ENCODE measurements around the gene NELL2. TPM values are rescaled to one million over a fixed set of nuclear protein-coding genes. Genes with fewer than 3 reads are reported as not detected.
"Not testable (repeated sequence)": the region's sequence is repeated elsewhere in the genome, so short reads cannot be mapped to it uniquely, and the experiment has no call there.

Gene NELL2
- total RNA-seq, 1 experiment from 2014 or later: 596 TPM

DNA sequence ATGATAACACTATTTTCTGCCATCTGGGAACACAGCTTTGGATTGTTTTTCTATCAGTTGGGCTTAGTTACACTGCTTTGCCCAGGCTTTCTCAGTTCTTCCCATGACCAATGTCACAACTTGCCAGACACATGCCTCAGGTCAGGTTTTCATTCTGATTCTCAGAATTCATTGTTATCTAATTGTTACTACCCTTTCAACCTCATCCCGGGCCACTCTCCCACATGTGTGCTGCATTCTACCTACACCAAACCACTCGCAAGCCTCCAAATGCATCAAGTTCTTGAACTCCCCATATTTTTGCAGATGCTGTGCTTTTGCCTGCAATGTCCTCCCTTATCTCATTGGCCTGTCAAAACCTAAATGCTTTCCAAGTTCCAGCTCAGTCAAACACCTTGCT is 36.3 kb downstream of the NELL2 start:
- Histone ChIP-seq H3K27me3 (replicated peaks; ENCODE audit: insufficient read depth, low read depth, low read length, poor library complexity) (no peaks in the 10 kb centered on the region), H3K36me3 (ENCODE audit: insufficient read depth, low read length, poor library complexity, severe bottlenecking) (no peaks in the 10 kb centered on the region), H3K4me1 (ENCODE audit: insufficient read depth, low read length, poor library complexity, severe bottlenecking) (peaks cover 77% of the 10 kb centered on the region), H3K4me3 (ENCODE audit: low read depth, low read length, poor library complexity, severe bottlenecking) (no peak overlapping the region), H3K9me3 (ENCODE audit: low read depth, low read length, poor library complexity, severe bottlenecking) (no peaks in the 10 kb centered on the region), H3K27ac (ENCODE audit: low read depth, low read length, poor library complexity, severe bottlenecking) (peak overlapping the region; percentile 14)
- intact Hi-C loops (cut with micrococcal nuclease; ENCODE audit: unreplicated experiment): no loop called here
- BruUV-seq (replicated peaks): no TSS peak
- no peak for DNase-seq (ENCODE audit: low spot score)
- POLR2A ChIA-PET (ENCODE audit: low non-redundant PET): no interaction called here
- CTCF ChIA-PET: no interaction called here
- TF ChIP-seq, protein P1, sequence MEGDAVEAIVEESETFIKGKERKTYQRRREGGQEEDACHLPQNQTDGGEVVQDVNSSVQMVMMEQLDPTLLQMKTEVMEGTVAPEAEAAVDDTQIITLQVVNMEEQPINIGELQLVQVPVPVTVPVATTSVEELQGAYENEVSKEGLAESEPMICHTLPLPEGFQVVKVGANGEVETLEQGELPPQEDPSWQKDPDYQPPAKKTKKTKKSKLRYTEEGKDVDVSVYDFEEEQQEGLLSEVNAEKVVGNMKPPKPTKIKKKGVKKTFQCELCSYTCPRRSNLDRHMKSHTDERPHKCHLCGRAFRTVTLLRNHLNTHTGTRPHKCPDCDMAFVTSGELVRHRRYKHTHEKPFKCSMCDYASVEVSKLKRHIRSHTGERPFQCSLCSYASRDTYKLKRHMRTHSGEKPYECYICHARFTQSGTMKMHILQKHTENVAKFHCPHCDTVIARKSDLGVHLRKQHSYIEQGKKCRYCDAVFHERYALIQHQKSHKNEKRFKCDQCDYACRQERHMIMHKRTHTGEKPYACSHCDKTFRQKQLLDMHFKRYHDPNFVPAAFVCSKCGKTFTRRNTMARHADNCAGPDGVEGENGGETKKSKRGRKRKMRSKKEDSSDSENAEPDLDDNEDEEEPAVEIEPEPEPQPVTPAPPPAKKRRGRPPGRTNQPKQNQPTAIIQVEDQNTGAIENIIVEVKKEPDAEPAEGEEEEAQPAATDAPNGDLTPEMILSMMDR (conservative IDR thresholded peaks at IDR 0.05; ENCODE audit: low read depth, low read length): no peak
- TF ChIP-seq EZH2 (IDR thresholded peaks at IDR 0.05; ENCODE audit: borderline replicate concordance, low read depth, low read length, poor library complexity, severe bottlenecking): no peak

DNA sequence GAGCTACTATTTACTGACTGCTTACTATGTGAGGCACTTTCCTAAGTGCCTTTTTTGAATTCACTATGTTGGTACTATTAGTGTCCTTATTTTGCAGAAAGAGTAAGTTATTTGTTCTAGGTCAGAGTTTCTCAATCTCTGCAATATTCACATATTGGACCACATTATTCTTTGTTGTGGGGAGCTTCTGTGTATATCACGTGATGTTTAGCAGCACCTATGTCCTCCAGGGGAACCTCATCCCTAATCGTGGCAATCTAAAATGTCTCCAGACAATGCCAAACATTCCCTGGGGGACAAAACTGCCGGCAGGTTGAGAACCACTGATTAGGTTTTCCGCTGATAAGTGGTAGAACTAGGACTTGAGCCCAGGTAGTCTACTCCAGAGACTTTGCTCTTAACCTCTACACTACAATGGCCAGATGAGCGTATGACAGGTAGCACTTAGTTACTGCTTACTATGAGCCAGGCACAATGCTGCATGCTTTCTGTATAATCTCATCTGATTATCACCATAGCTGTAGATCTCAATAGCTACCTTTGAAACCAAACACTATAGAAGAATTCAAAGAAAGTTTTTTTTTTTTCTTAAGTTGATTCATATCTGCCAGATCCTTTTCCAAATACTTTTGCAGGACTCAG is 38.9 kb downstream of the NELL2 start:
- TF ChIP-seq EZH2 (IDR thresholded peaks at IDR 0.05; ENCODE audit: borderline replicate concordance, low read depth, low read length, poor library complexity, severe bottlenecking): no peak
- TF ChIP-seq, protein P1 (conservative IDR thresholded peaks at IDR 0.05; ENCODE audit: low read depth, low read length): no peak
- H3K27me3 ChIP-seq (replicated peaks; ENCODE audit: insufficient read depth, low read depth, low read length, poor library complexity): no peaks in the 10 kb centered on the region
- peaks cover 72% of the 10 kb centered on the region for H3K4me1 ChIP-seq (ENCODE audit: insufficient read depth, low read length, poor library complexity, severe bottlenecking)
- ChIA-PET POLR2A (ENCODE audit: low non-redundant PET) (interaction anchor here (0.5 kb wide), 1 partner anchor 26 kb away, joined by 5 read pairs; no protein-coding TSS in a partner anchor), CTCF (no interaction called here)
- no peaks in the 10 kb centered on the region for H3K36me3 ChIP-seq (ENCODE audit: insufficient read depth, low read length, poor library complexity, severe bottlenecking)
- no peaks in the 10 kb centered on the region for H3K9me3 ChIP-seq (ENCODE audit: low read depth, low read length, poor library complexity, severe bottlenecking)
- intact Hi-C loops (cut with micrococcal nuclease; ENCODE audit: unreplicated experiment): no loop called here
- no peak overlapping the region for H3K4me3 ChIP-seq (ENCODE audit: low read depth, low read length, poor library complexity, severe bottlenecking)
- no TSS peak for BruUV-seq (replicated peaks)
- no peak overlapping the region for H3K27ac ChIP-seq (ENCODE audit: low read depth, low read length, poor library complexity, severe bottlenecking)
- no peak for DNase-seq (ENCODE audit: low spot score)

DNA sequence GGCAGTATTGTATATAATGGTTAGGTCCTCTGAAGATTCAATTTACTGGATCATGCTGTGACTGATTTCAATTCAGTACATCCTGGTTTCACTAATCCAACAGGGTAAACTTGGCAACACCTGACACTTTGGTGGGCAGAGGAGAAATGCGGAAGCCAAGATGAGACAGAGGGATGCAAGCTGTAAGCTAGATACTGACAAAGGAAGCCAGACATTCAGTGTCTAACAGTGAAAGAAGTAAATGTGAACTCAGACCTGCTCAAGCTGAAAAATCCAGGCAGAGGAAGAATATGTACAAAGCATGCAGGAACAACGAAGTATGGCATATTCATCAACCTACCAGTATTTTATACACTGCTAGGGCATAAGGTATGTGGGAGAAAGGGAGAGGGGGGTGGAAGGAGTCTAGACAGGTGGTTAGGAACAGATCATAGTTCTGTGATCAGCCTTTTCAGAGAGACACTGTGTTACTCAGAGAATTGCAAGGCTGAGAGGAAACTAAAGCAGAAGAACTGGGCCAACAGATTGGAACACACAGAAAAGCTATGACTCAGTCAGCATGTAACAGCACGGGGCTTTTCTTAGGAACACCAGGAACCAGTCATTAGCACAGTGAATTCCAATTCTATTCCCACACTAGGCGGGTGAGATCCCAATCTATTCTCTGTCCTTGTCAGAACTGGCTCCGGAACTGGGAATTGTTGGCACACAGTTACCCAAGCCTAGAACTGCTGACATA is 40.3 kb downstream of the NELL2 start:
- Histone ChIP-seq H3K27ac (ENCODE audit: low read depth, low read length, poor library complexity, severe bottlenecking) (peak overlapping the region; percentile 40), H3K27me3 (replicated peaks; ENCODE audit: insufficient read depth, low read depth, low read length, poor library complexity) (no peaks in the 10 kb centered on the region), H3K36me3 (ENCODE audit: insufficient read depth, low read length, poor library complexity, severe bottlenecking) (no peaks in the 10 kb centered on the region), H3K4me3 (ENCODE audit: low read depth, low read length, poor library complexity, severe bottlenecking) (no peak overlapping the region), H3K9me3 (ENCODE audit: low read depth, low read length, poor library complexity, severe bottlenecking) (no peaks in the 10 kb centered on the region), H3K4me1 (ENCODE audit: insufficient read depth, low read length, poor library complexity, severe bottlenecking) (peaks cover 75% of the 10 kb centered on the region)
- DNase-seq (ENCODE audit: low spot score): peak; percentile 50
- ChIA-PET POLR2A (ENCODE audit: low non-redundant PET) (no interaction called here), CTCF (no interaction called here)
- no TSS peak for BruUV-seq (replicated peaks)
- TF ChIP-seq EZH2 (IDR thresholded peaks at IDR 0.05; ENCODE audit: borderline replicate concordance, low read depth, low read length, poor library complexity, severe bottlenecking): no peak
- TF ChIP-seq, protein P1 (conservative IDR thresholded peaks at IDR 0.05; ENCODE audit: low read depth, low read length): no peak
- intact Hi-C loops (cut with micrococcal nuclease; ENCODE audit: unreplicated experiment): no loop called here

DNA sequence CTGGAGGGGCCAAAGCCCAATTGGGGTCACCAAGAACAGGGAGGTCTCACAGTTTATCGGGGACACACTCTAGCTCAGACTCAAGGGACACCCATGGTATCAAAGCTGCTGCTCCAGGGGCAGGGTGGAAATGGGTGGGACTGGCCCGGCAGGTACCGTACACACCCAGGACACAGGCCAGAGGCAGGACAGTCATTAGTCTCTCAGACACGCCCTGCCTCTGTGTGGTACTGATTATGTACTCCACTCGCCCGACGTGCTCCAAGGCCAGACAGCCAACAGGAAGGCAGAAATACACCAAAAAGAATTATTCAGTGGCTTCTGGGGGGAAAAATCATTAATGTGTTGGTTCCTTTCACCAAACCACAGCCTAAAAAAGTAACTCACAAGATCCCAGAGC is 41.1 kb downstream of the NELL2 start:
- H3K9me3 ChIP-seq (ENCODE audit: low read depth, low read length, poor library complexity, severe bottlenecking); POLR2A ChIA-PET (ENCODE audit: low non-redundant PET); H3K27ac ChIP-seq (ENCODE audit: low read depth, low read length, poor library complexity, severe bottlenecking); H3K27me3 ChIP-seq (replicated peaks; ENCODE audit: insufficient read depth, low read depth, low read length, poor library complexity); CTCF ChIA-PET; H3K36me3 ChIP-seq (ENCODE audit: insufficient read depth, low read length, poor library complexity, severe bottlenecking); H3K4me3 ChIP-seq (ENCODE audit: low read depth, low read length, poor library complexity, severe bottlenecking); intact Hi-C loops (cut with micrococcal nuclease; ENCODE audit: unreplicated experiment); BruUV-seq (replicated peaks); DNase-seq (ENCODE audit: low spot score): not testable (repeated sequence)
- H3K4me1 ChIP-seq (ENCODE audit: insufficient read depth, low read length, poor library complexity, severe bottlenecking): peaks cover 78% of the 10 kb centered on the region

All from A673 (cell line).